Stromal cell of bone marrow (primary cell): ENCODE measurements around the gene PGA5.
"Not testable (repeated sequence)": the region's sequence is repeated elsewhere in the genome, so short reads cannot be mapped to it uniquely, and the experiment has no call there.

Source experiments
- DNase-seq: peaks from one replicate; pipeline ENCODE4 v3.0.0-alpha.2; 2012; ENCODE audit warnings: low read depth

The PGA5 gene

GRCh38 chr11:61226457-61227137 lies 14.4 kb upstream of the PGA5 start:
- DNase-seq, result not testable (repeated sequence)

GRCh38 chr11:61229458-61229857 lies 11.5 kb upstream of the PGA5 start:
- not testable (repeated sequence) for DNase-seq

GRCh38 chr11:61231033-61231432 lies 9.9 kb upstream of the PGA5 start:
- DNase-seq, result not testable (repeated sequence)

- DNase-seq, result not testable (repeated sequence)
These were observed 9.4 kb upstream of the PGA5 start for GRCh38 chr11:61231585-61231984.

GRCh38 chr11:61232548-61233145 lies 8.3 kb upstream of the PGA5 start:
- DNase-seq, result not testable (repeated sequence)

- not testable (repeated sequence) for DNase-seq
These were observed 3.8 kb upstream of the PGA5 start for GRCh38 chr11:61237130-61237529.

GRCh38 chr11:61240288-61240687 lies 687 bp upstream of the PGA5 start:
- DNase-seq, result not testable (repeated sequence)

- DNase-seq, result not testable (repeated sequence)
These were observed 551 bp downstream of the PGA5 start for GRCh38 chr11:61241526-61241925.

- DNase-seq, result not testable (repeated sequence)
These were observed 4.4 kb downstream of the PGA5 start for GRCh38 chr11:61245284-61245964.

GRCh38 chr11:61248071-61248470 lies 7.1 kb downstream of the PGA5 start:
- DNase-seq, result not testable (repeated sequence)

GRCh38 chr11:61249201-61249600 lies 8.2 kb downstream of the PGA5 start:
- DNase-seq, result not testable (repeated sequence)

GRCh38 chr11:61250796-61251765 lies 10.1 kb downstream of the PGA5 start:
- DNase-seq, result not testable (repeated sequence)

- not testable (repeated sequence) for DNase-seq
These were observed 11.4 kb downstream of the PGA5 start for GRCh38 chr11:61252332-61252731.

- DNase-seq, result peak; percentile 24
These were observed 13.5 kb downstream of the PGA5 start for GRCh38 chr11:61254403-61255025.

GRCh38 chr11:61256710-61257482 lies 15.9 kb downstream of the PGA5 start:
- DNase-seq, result no peak

- DNase-seq, result no peak
These were observed 17.6 kb downstream of the PGA5 start for GRCh38 chr11:61258546-61258945.

- no peak for DNase-seq
These were observed 18.4 kb downstream of the PGA5 start for GRCh38 chr11:61259363-61259762.

GRCh38 chr11:61264371-61264770 lies 23.4 kb downstream of the PGA5 start:
- no peak for DNase-seq

GRCh38 chr11:61264795-61265194 lies 23.8 kb downstream of the PGA5 start:
- DNase-seq, result no peak

GRCh38 chr11:61265357-61265756 lies 24.4 kb downstream of the PGA5 start:
- no peak for DNase-seq

- no peak for DNase-seq
These were observed 25.6 kb downstream of the PGA5 start for GRCh38 chr11:61266602-61267001.
